Skin of body (tissue), 2 donors: Measurements from ENCODE around the gene SIX5. TPM values are rescaled to one million over a fixed set of nuclear protein-coding genes. Genes with fewer than 3 reads are reported as not detected.

Experiments used
- DNase-seq: peaks from one replicate; lab custom pipeline; 2025; lab: John Stamatoyannopoulos, UW
- total RNA-seq: library from RNA; depleted of rRNA; stranded (reverse); fragments of >200 nt; gene quantifications from one replicate; pipeline ENCODE4 v1.2.3, GENCODE V29; 2014

Gene SIX5
- total RNA-seq, 1 donor from 2014 or later: 6.9 TPM

GRCh38 chr19:45716359-45717130 is 52.5 kb downstream of the SIX5 start:
- peak; percentile 33 for DNase-seq

- DNase-seq: no peak
These were observed 53.9 kb downstream of the SIX5 start for GRCh38 chr19:45715139-45715538.

Other genes starting within 250 kb of the SIX5 start
- gene OPA3, start 184.4 kb downstream of the SIX5 start, total RNA-seq: 2.6 TPM
- gene GPR4, start 167.0 kb downstream of the SIX5 start, total RNA-seq: 0.20 TPM
- 20.1 TPM for gene EML2, start 129.9 kb downstream of the SIX5 start, total RNA-seq
- 25.7 TPM for gene GIPR, start 101.0 kb downstream of the SIX5 start, total RNA-seq
- 186 TPM for gene SNRPD2, start 77.3 kb downstream of the SIX5 start, total RNA-seq
- 3.4 TPM for gene QPCTL, start 76.6 kb downstream of the SIX5 start, total RNA-seq
- 5.6 TPM for gene FBXO46, start 38.4 kb downstream of the SIX5 start, total RNA-seq
- gene MEIOSIN, start 35.8 kb downstream of the SIX5 start, total RNA-seq: not detected
- 29.0 TPM for gene DMPK, start 13.2 kb upstream of the SIX5 start, total RNA-seq
- gene DMWD, start 23.6 kb upstream of the SIX5 start, total RNA-seq: 21.2 TPM
- gene RSPH6A, start 46.1 kb upstream of the SIX5 start, total RNA-seq: not detected
- 31.9 TPM for gene SYMPK, start 93.9 kb upstream of the SIX5 start, total RNA-seq
- not detected for gene FOXA3, start 95.1 kb upstream of the SIX5 start, total RNA-seq
- 14.5 TPM for gene IRF2BP1, start 116.9 kb upstream of the SIX5 start, total RNA-seq
- 1.1 TPM for gene MYPOP, start 133.4 kb upstream of the SIX5 start, total RNA-seq
- not detected for gene NANOS2, start 145.5 kb upstream of the SIX5 start, total RNA-seq
- 0.59 TPM for gene NOVA2, start 204.6 kb upstream of the SIX5 start, total RNA-seq
- 6.1 TPM for gene CCDC61, start 226.2 kb upstream of the SIX5 start, total RNA-seq